Measurements from ENCODE around the gene PKP2. TPM values are rescaled to one million over a fixed set of nuclear protein-coding genes. Genes with fewer than 3 reads are reported as not detected.

The PKP2 gene
- total and polyA plus RNA-seq, 9 of the 15 experiments (the other 6 are each of a cell fraction or from before 2014, with no cell fraction given): 1.6 to 4.2 (median 2.8) TPM

DNA sequence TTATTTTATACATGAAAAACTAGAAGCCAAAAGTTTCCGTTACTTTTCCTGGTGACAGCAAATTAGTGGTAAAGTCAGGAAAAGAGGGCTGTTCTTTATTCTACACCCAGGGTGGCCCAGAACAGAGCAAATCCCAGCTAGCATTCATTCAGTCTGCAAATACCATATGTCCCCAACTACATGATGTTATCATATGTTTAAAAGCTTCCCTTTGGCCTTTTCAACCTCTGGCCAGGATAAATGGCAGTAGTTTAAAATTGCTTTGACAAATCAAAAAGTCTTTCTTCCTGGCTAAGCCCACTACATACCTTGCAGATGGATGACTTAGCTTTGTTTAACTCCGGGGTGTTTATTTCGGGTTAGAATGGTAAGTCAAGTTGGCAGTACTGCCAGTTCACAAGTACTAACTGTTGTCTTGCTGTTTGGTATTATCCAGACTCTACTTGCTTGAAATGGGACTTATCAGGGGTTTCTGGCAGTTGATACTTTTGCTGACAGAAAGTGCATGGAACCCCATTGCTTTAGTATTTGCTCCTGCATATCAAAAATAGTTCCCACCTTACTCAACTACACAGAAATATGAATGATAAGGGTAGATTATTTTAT lies 69.7 kb downstream of the PKP2 start (continued):
- TF ChIP-seq ZNF124 (CRISPR knock-in tag; IDR thresholded peaks at IDR 0.05): no peak

DNA sequence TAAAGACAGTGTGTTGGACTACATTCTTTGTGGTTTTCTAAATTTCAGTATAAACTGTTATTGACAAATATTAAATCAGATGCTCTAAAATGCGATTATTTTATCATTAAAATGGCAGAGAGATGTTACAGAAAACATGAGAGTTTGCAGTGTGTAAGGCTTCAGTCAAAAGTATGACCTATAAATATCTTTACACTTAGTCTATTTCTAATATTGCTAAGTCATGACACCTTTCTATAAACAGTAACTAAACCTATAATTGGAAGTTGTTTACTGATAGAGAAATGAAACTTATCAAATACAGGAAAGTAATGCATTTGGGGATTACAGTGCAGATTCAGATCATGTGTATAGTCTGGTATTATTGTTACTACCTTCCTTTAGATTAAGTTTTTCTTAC lies 72.0 kb downstream of the PKP2 start:
- Histone ChIP-seq H4K20me1 (replicated peaks; ENCODE audit: control insufficient read depth, insufficient read depth, low read length) (no peaks in the 10 kb centered on the region), H3K36me3 (ENCODE audit: control insufficient read depth, insufficient read depth, low read length) (no peaks in the 10 kb centered on the region), H3K79me2 (ENCODE audit: control insufficient read depth, insufficient read depth, low read length) (no peaks in the 10 kb centered on the region), H2AFZ (ENCODE audit: low read depth, low read length) (no peak overlapping the region), H3K4me2 (ENCODE audit: insufficient read depth, low read length) (no peak overlapping the region), H3K9me1 (ENCODE audit: control insufficient read depth, insufficient read depth, low read length) (no peaks in the 10 kb centered on the region), H3K4me1 (replicated peaks in 1 of 2; ENCODE audit: control insufficient read depth in 2 of 2, insufficient read depth in 2 of 2, low read length in 2 of 2) (no peaks in the 10 kb centered on the region), H3K27me3 (ENCODE audit: control insufficient read depth in 2 of 2, insufficient read depth in 2 of 2, low read length in 2 of 2) (no peaks in the 10 kb centered on the region), H3K9me3 (replicated peaks; ENCODE audit: control insufficient read depth, insufficient read depth, low read depth, low read length) (no peaks in the 10 kb centered on the region), H3K9ac (ENCODE audit: insufficient read depth in 1 of 2, low read depth in 2 of 2, low read length in 2 of 2) (no peak overlapping the region), H3K4me3 (no peak overlapping the region), H3K27ac (ENCODE audit: extremely low read depth, low read depth, low read length) (no peak overlapping the region)
- no TSS peak for BruUV-seq (replicated peaks)
- ATAC-seq (no peak), FAIRE-seq (no peak), DNase-seq (ENCODE audit: extremely low read depth in 1 of 4, low spot score in 3 of 4) (no peak)
- ChIA-PET CTCF (ENCODE audit: low intra/inter-chr PET ratio) (no interaction called here), POLR2A (no interaction called here)
- intact Hi-C loops (cut with micrococcal nuclease): no loop called here
- in situ Hi-C loops (cut with MboI): no loop called here
- 38% methylated on average over 1 of the region's 1 CpG for WGBS (ENCODE audit: insufficient coverage, low coverage, missing lambda C conversion rate)
- TF ChIP-seq TCFL5 (CRISPR knock-in tag; conservative IDR thresholded peaks at IDR 0.05): no peak
- no peak for TF ChIP-seq CSDE1 (IDR thresholded peaks at IDR 0.05)
- TF ChIP-seq, protein P1, sequence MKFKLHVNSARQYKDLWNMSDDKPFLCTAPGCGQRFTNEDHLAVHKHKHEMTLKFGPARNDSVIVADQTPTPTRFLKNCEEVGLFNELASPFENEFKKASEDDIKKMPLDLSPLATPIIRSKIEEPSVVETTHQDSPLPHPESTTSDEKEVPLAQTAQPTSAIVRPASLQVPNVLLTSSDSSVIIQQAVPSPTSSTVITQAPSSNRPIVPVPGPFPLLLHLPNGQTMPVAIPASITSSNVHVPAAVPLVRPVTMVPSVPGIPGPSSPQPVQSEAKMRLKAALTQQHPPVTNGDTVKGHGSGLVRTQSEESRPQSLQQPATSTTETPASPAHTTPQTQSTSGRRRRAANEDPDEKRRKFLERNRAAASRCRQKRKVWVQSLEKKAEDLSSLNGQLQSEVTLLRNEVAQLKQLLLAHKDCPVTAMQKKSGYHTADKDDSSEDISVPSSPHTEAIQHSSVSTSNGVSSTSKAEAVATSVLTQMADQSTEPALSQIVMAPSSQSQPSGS (CRISPR knock-in tag; IDR thresholded peaks at IDR 0.05): no peak
- no peak for TF ChIP-seq MED1 (CRISPR knock-in tag; IDR thresholded peaks at IDR 0.05; ENCODE audit: borderline replicate concordance)
- TF ChIP-seq ESRRB (CRISPR knock-in tag; IDR thresholded peaks at IDR 0.05; ENCODE audit: borderline replicate concordance): no peak
- TF ChIP-seq SNIP1 (IDR thresholded peaks at IDR 0.05; ENCODE audit: low read depth): no peak
- TF ChIP-seq TBP (optimal IDR thresholded peaks at IDR 0.05; ENCODE audit: low read depth, low read length): no peak
- no peak for TF ChIP-seq ZNF41 (CRISPR knock-in tag; conservative IDR thresholded peaks at IDR 0.05)
- no peak for TF ChIP-seq MIER1 (IDR thresholded peaks at IDR 0.05; ENCODE audit: low read depth)
- no peak for TF ChIP-seq ZNF24 (IDR thresholded peaks at IDR 0.05)
- TF ChIP-seq RBM17 (IDR thresholded peaks at IDR 0.05; ENCODE audit: borderline replicate concordance, low read depth, low read length): no peak
- no peak for TF ChIP-seq MYC (IDR thresholded peaks at IDR 0.05; ENCODE audit: low read depth, low read length)
- no peak for TF ChIP-seq MYC (CRISPR knock-in tag; IDR thresholded peaks at IDR 0.05; ENCODE audit: borderline replicate concordance, low read depth)
- TF ChIP-seq ETS2 (tag; IDR thresholded peaks at IDR 0.05; ENCODE audit: borderline replicate concordance, poor library complexity, severe bottlenecking): no peak
